H1 (cell line): ENCODE measurements around the gene DEPDC1. TPM values are rescaled to one million over a fixed set of nuclear protein-coding genes. Genes with fewer than 3 reads are reported as not detected.

Experiments
- CTCF ChIA-PET: fragments of 300-600 bp; sonication (Branson Sonifier 250); formaldehyde crosslinking; loops from one replicate; lab custom pipeline; 2021; ENCODE audit not compliant: partially characterized antibody; lab: Charles Lee
- POLR2A ChIA-PET: fragments of 300-600 bp; sonication (Branson Sonifier 250); formaldehyde crosslinking; loops from one replicate; lab custom pipeline; 2021; ENCODE audit warnings: inconsistent platforms; ENCODE audit not compliant: partially characterized antibody; lab: Charles Lee
- DNase-seq, 2 experiments: peaks; one replicate each; pipeline versions ENCODE4 v3.0.0 to v3.0.0-alpha.2; 2010 to 2022; ENCODE audit warnings: low spot score in 2 of 2, low read depth in 1 of 2, mixed read lengths in 1 of 2
- FAIRE-seq: peaks from 2 replicates; lab custom pipeline; 2011; peaks lifted over from hg19 to GRCh38; lab: Jason Lieb, UNC
- H2AFZ ChIP-seq: 2 replicates; pipeline ENCODE4 v1.8.1; 2012; ENCODE audit warnings: low read length, inconsistent platforms
- H2AK5ac ChIP-seq: 2 replicates; pipeline ENCODE4 v1.6.1; 2013; ENCODE audit warnings: low read depth, low read length
- H2BK120ac ChIP-seq: replicated peaks from 2 replicates; pipeline ENCODE3; 2013; ENCODE audit warnings: low read depth, low read length, inconsistent platforms
- H2BK12ac ChIP-seq: 2 replicates; pipeline ENCODE4 v1.6.1; 2013; ENCODE audit warnings: low read depth, low read length
- H2BK15ac ChIP-seq: 2 replicates; pipeline ENCODE4 v1.6.1; 2013; ENCODE audit warnings: low read length
- H2BK20ac ChIP-seq: 2 replicates; pipeline ENCODE4 v1.6.1; 2013; ENCODE audit warnings: low read length
- H2BK5ac ChIP-seq: 2 replicates; pipeline ENCODE4 v1.6.1; 2013; ENCODE audit warnings: low read depth, low read length
- H3K14ac ChIP-seq: 2 replicates; pipeline ENCODE4 v1.6.1; 2013; ENCODE audit warnings: inconsistent platforms; ENCODE audit not compliant: insufficient read length
- H3K18ac ChIP-seq: 2 replicates; pipeline ENCODE4 v1.6.1; 2013; ENCODE audit warnings: low read length; ENCODE audit errors: extremely low read depth
- H3K23ac ChIP-seq: 2 replicates; pipeline ENCODE4 v1.6.1; 2013; ENCODE audit warnings: inconsistent platforms; ENCODE audit not compliant: insufficient read length
- H3K23me2 ChIP-seq: 2 replicates; pipeline ENCODE4 v1.6.1; 2013; ENCODE audit warnings: low read depth, low read length
- H3K27ac ChIP-seq: 2 replicates; pipeline ENCODE4 v1.6.1; 2011; ENCODE audit warnings: low read depth, low read length, inconsistent platforms
- H3K27me3 ChIP-seq, 4 experiments: replicated peaks in 1 of 4; 1 replicate in 1 of 4; 2 replicates in 3 of 4; pipeline versions ENCODE4 v1.6.1 to v1.8.1; 2011 to 2013; ENCODE audit warnings: low read length in 3 of 4, mild to moderate bottlenecking in 3 of 4, inconsistent platforms in 2 of 4, mixed read lengths in 2 of 4, moderate library complexity in 1 of 4; ENCODE audit not compliant: control insufficient read depth in 3 of 4, insufficient read depth in 3 of 4; ENCODE audit errors: extremely low read depth in 1 of 4
- H3K36me3 ChIP-seq, 4 experiments: 2 replicates each; pipeline versions ENCODE4 v1.6.1 to v1.8.1; 2011 to 2013; ENCODE audit warnings: mild to moderate bottlenecking in 4 of 4, low read length in 3 of 4, moderate library complexity in 2 of 4, control low read depth in 1 of 4, inconsistent platforms in 1 of 4; ENCODE audit not compliant: insufficient read depth in 4 of 4, control insufficient read depth in 2 of 4
- H3K4ac ChIP-seq: replicated peaks from 2 replicates; pipeline ENCODE3; 2013; ENCODE audit warnings: low read length, low read depth, mixed read lengths, inconsistent platforms; ENCODE audit not compliant: insufficient read length
- H3K4me1 ChIP-seq, 4 experiments: replicated peaks in 1 of 4; 1 replicate in 1 of 4; 2 replicates in 3 of 4; pipeline versions ENCODE4 v1.6.1 to v1.8.1; 2011 to 2013; ENCODE audit warnings: low read length in 3 of 4, inconsistent platforms in 2 of 4, mixed read lengths in 1 of 4; ENCODE audit not compliant: insufficient read depth in 4 of 4, control insufficient read depth in 3 of 4
- H3K4me2 ChIP-seq, 2 experiments: 2 replicates each; pipeline versions ENCODE4 v1.6.1 to v1.8.1; 2011 to 2013; ENCODE audit warnings: low read depth in 2 of 2, low read length in 2 of 2, control low read depth in 1 of 2, inconsistent platforms in 1 of 2, mild to moderate bottlenecking in 1 of 2; ENCODE audit not compliant: insufficient read depth in 1 of 2
- H3K4me3 ChIP-seq, 4 experiments: fragments of 200-600, 300-600 bp in 1 of 4; sonication (generic), shearing (Covaris generic), sonication (Bioruptor Twin) in 1 of 4; 2 replicates each; pipeline versions ENCODE4 v1.5.1 to v1.8.1; 2011 to 2016; ENCODE audit warnings: low read length in 4 of 4, low read depth in 3 of 4, control low read depth in 2 of 4, inconsistent platforms in 2 of 4, mild to moderate bottlenecking in 2 of 4, mixed read lengths in 1 of 4, moderate library complexity in 1 of 4; ENCODE audit not compliant: insufficient read depth in 2 of 4; ENCODE audit errors: extremely low read depth in 1 of 4
- H3K56ac ChIP-seq: replicated peaks from 2 replicates; pipeline ENCODE3; 2013; ENCODE audit warnings: low read depth, mild to moderate bottlenecking, mixed read lengths, low read length, inconsistent platforms; ENCODE audit not compliant: insufficient read length
- H3K79me1 ChIP-seq: 2 replicates; pipeline ENCODE4 v1.6.1; 2013; ENCODE audit warnings: low read depth, low read length, control low read depth
- H3K79me2 ChIP-seq, 2 experiments: 2 replicates each; pipeline versions ENCODE4 v1.6.1 to v1.8.1; 2012 to 2013; ENCODE audit warnings: low read length in 2 of 2, mild to moderate bottlenecking in 2 of 2, inconsistent platforms in 1 of 2; ENCODE audit not compliant: insufficient read depth in 2 of 2, control insufficient read depth in 1 of 2
- H3K9ac ChIP-seq, 4 experiments: replicated peaks in 1 of 4; 1 replicate in 1 of 4; 2 replicates in 3 of 4; pipeline versions ENCODE4 v1.6.1 to v1.8.1; 2011 to 2013; ENCODE audit warnings: low read depth in 3 of 4, low read length in 3 of 4, control low read depth in 2 of 4, mild to moderate bottlenecking in 2 of 4, moderate library complexity in 2 of 4, inconsistent platforms in 1 of 4; ENCODE audit errors: extremely low read depth in 1 of 4
- H3K9me3 ChIP-seq, 2 experiments: 2 replicates each; pipeline versions ENCODE4 v1.6.1 to v1.8.1; 2012 to 2013; ENCODE audit warnings: mild to moderate bottlenecking in 2 of 2, moderate library complexity in 2 of 2, control low read depth in 1 of 2, inconsistent platforms in 1 of 2, low read depth in 1 of 2, low read length in 1 of 2, mixed read lengths in 1 of 2; ENCODE audit not compliant: insufficient read depth in 2 of 2
- H4K20me1 ChIP-seq, 2 experiments: replicated peaks in 1 of 2; 2 replicates each; pipeline versions ENCODE3 to v1.8.1; 2011 to 2013; ENCODE audit warnings: inconsistent platforms in 2 of 2, low read length in 2 of 2, mild to moderate bottlenecking in 1 of 2; ENCODE audit not compliant: insufficient read depth in 2 of 2, control insufficient read depth in 1 of 2
- H4K5ac ChIP-seq: 2 replicates; pipeline ENCODE4 v1.6.1; 2013; ENCODE audit warnings: low read length, low read depth, mixed read lengths, inconsistent platforms; ENCODE audit not compliant: insufficient read length
- H4K8ac ChIP-seq: 2 replicates; pipeline ENCODE4 v1.8.0; 2013; ENCODE audit warnings: mild to moderate bottlenecking, moderate library complexity, low read length, inconsistent platforms; ENCODE audit not compliant: insufficient read depth; ENCODE audit errors: extremely low read depth
- H4K91ac ChIP-seq: replicated peaks from 2 replicates; pipeline ENCODE3; 2013; ENCODE audit warnings: low read length, mixed read lengths, inconsistent platforms; ENCODE audit not compliant: insufficient read length
- ATF2 ChIP-seq: IDR thresholded peaks from 2 replicates; pipeline ENCODE4 v1.6.1; 2012; ENCODE audit warnings: low read length, inconsistent platforms
- CEBPB ChIP-seq: IDR thresholded peaks from 2 replicates; pipeline ENCODE4 v1.6.1; 2012; ENCODE audit warnings: low read depth, low read length
- CTBP2 ChIP-seq: IDR thresholded peaks from 2 replicates; pipeline ENCODE4 v1.7.0; 2011; ENCODE audit warnings: borderline replicate concordance, mild to moderate bottlenecking, moderate library complexity, mixed read lengths, low read length; ENCODE audit not compliant: insufficient read depth, insufficient read length
- FOSL1 ChIP-seq: IDR thresholded peaks from 2 replicates; pipeline ENCODE4 v1.6.1; 2011; ENCODE audit warnings: mild to moderate bottlenecking, low read depth, low read length, moderate library complexity; ENCODE audit not compliant: insufficient read depth
- NANOG ChIP-seq: IDR thresholded peaks from 2 replicates; pipeline ENCODE4 v1.6.1; 2011; ENCODE audit warnings: low read length, low read depth, mild to moderate bottlenecking, inconsistent platforms; ENCODE audit not compliant: insufficient read depth, poor library complexity, severe bottlenecking
- POLR2A ChIP-seq, 2 experiments: IDR thresholded peaks; 1 replicate in 1 of 2; 2 replicates in 1 of 2; pipeline ENCODE4 v1.6.1; 2011; ENCODE audit warnings: low read depth in 2 of 2, low read length in 2 of 2, mild to moderate bottlenecking in 2 of 2; ENCODE audit errors: control extremely low read depth in 1 of 2
- RFX5 ChIP-seq: IDR thresholded peaks from 2 replicates; pipeline ENCODE4 v1.6.1; 2011; ENCODE audit warnings: low read depth, low read length, improper control_type of control experiment, borderline replicate concordance
- SAP30 ChIP-seq: fragments of 300-600 bp; sonication (generic); IDR thresholded peaks from 2 replicates; pipeline ENCODE4 v1.7.1; 2012; ENCODE audit warnings: low read length, moderate library complexity, mild to moderate bottlenecking, inconsistent platforms; ENCODE audit not compliant: insufficient read depth, insufficient replicate concordance
- SIRT6 ChIP-seq: IDR thresholded peaks from one replicate; pipeline ENCODE4 v1.7.1; 2012; ENCODE audit warnings: low read length, inconsistent platforms
- SIX5 ChIP-seq: IDR thresholded peaks from 2 replicates; pipeline ENCODE4 v1.6.1; 2011; ENCODE audit warnings: mild to moderate bottlenecking, low read depth, low read length
- TBP ChIP-seq: IDR thresholded peaks from 2 replicates; pipeline ENCODE4 v1.6.1; 2011; ENCODE audit warnings: low read depth, low read length, improper control_type of control experiment
- WGBS, 2 experiments: shearing (Covaris generic) in 1 of 2; methylation state at CpG; one replicate each; pipeline versions ENCODE4 v1.1.6 to v1.1.7; 2013 to 2015; ENCODE audit warnings: low lambda C conversion rate in 2 of 2, mixed read lengths in 2 of 2, inconsistent platforms in 1 of 2, low coverage in 1 of 2, missing lambda C conversion rate in 1 of 2; ENCODE audit not compliant: insufficient replicate concordance in 2 of 2, insufficient coverage in 1 of 2, insufficient read length in 1 of 2; ENCODE audit errors: extremely low coverage in 1 of 2, missing lambda C conversion rate in 1 of 2; 5-methylcytosine and 5-hydroxymethylcytosine counted together
- polyA plus RNA-seq, 7 experiments: library from polyadenylated mRNA; depleted of rRNA in 3 of 7; stranded (reverse) in 5 of 7; unstranded in 2 of 7; fragments of >200 nt in 5 of 7; fragments of 200-250 nt in 2 of 7; gene quantifications; 1 replicate in 5 of 7; 2 replicates in 1 of 7; 4 replicates in 1 of 7; pipeline versions ENCODE4 v1.2.1 to v1.2.3, GENCODE V29; 2011 to 2013; ENCODE audit warnings: missing spikeins in 2 of 7, mixed read lengths in 2 of 7
- total RNA-seq: library from RNA; stranded (reverse); fragmentation: NEBNext Ultra II Directional; extraction: Animal tissue kit (Norgen Biotek cat#: 25700); gene quantifications from 2 replicates; pipeline ENCODE4 v1.2.1, GENCODE V29; 2021
- TF ChIP-seq, protein P1 (sequence below): IDR thresholded peaks from 2 replicates; pipeline ENCODE4 v1.6.1; 2011; ENCODE audit warnings: low read depth, mild to moderate bottlenecking, low read length; ENCODE audit not compliant: insufficient read depth

Gene DEPDC1
- total and polyA plus RNA-seq, 2 of the 8 experiments (the other 6 are each of a cell fraction or from before 2014, with no cell fraction given) = 5.5 to 46.5 TPM

DNA sequence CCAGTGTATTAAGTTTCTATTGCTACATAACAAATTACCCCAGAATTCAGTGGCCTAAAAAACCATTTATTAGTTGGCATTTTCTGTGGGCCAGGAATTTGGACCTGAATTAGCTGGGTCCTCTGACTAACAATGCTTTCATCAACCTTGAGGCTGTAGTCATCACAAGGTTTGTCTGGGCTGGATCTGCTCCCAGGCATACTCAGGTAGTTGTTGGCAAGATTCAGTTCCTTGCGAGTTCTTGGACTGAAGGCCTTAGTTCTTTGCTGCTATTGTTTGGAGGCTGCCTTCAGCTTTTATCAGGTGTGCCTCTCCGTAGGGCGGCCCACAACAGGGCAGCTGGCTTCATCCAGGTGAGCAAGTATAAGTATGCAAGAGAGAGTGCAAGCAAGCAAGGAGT is 31.4 kb upstream of the DEPDC1 start:
- H2BK12ac ChIP-seq = no peak overlapping the region
- no peaks in the 10 kb centered on the region for H3K23me2 ChIP-seq
- H4K91ac ChIP-seq = no peak overlapping the region
- DNase-seq (no peak), FAIRE-seq (no peak)
- H2BK120ac ChIP-seq = no peak overlapping the region
- H3K27ac ChIP-seq = no peak overlapping the region
- no peaks in the 10 kb centered on the region for H3K79me1 ChIP-seq
- H2BK20ac ChIP-seq = no peak overlapping the region
- no peak overlapping the region for H3K56ac ChIP-seq
- H2AK5ac ChIP-seq = no peak overlapping the region
- no peaks in the 10 kb centered on the region for H3K27me3 ChIP-seq
- no peak overlapping the region for H3K9ac ChIP-seq
- POLR2A ChIA-PET = no interaction called here
- no peaks in the 10 kb centered on the region for H3K9me3 ChIP-seq
- no peak overlapping the region for H2BK5ac ChIP-seq
- H3K4me1 ChIP-seq = no peaks in the 10 kb centered on the region
- H3K4me3 ChIP-seq = no peak overlapping the region
- no peak overlapping the region for H4K8ac ChIP-seq
- H3K18ac ChIP-seq = no peak overlapping the region
- H3K79me2 ChIP-seq = no peaks in the 10 kb centered on the region
- H3K4me2 ChIP-seq = no peak overlapping the region
- no peak overlapping the region for H2AFZ ChIP-seq
- H3K4ac ChIP-seq = no peak overlapping the region
- no peak overlapping the region for H3K14ac ChIP-seq
- no peak overlapping the region for H3K23ac ChIP-seq
- no peak overlapping the region for H2BK15ac ChIP-seq
- H4K5ac ChIP-seq = no peak overlapping the region
- 72% methylated on average over 3 of the region's 3 CpGs; no CpG with 5 or more reads in 1 of the 2 experiments for WGBS, 2 experiments
- H4K20me1 ChIP-seq = no peaks in the 10 kb centered on the region
- H3K36me3 ChIP-seq = no peaks in the 10 kb centered on the region
- CTCF ChIA-PET = interaction anchor here (1.3 kb wide), 1 partner anchor 14 kb away, joined by 3 read pairs; no protein-coding TSS in a partner anchor
- TF ChIP-seq POLR2A (IDR thresholded peaks at IDR 0.05; ENCODE audit: control extremely low read depth in 1 of 2, low read depth in 2 of 2, low read length in 2 of 2) (no peak), FOSL1 (no peak), TBP (no peak), SIRT6 (no peak), SIX5 (no peak), CEBPB (no peak), NANOG (no peak), SAP30 (no peak), ATF2 (no peak), RFX5 (no peak), CTBP2 (no peak)
- TF ChIP-seq, protein P1, sequence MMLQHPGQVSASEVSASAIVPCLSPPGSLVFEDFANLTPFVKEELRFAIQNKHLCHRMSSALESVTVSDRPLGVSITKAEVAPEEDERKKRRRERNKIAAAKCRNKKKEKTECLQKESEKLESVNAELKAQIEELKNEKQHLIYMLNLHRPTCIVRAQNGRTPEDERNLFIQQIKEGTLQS = no peak
